ENCODE measurements around the gene DCN. TPM values are rescaled to one million over a fixed set of nuclear protein-coding genes. Genes with fewer than 3 reads are reported as not detected.
"Not testable (repeated sequence)": the region's sequence is repeated elsewhere in the genome, so short reads cannot be mapped to it uniquely, and the experiment has no call there.

The DCN gene, protein sequence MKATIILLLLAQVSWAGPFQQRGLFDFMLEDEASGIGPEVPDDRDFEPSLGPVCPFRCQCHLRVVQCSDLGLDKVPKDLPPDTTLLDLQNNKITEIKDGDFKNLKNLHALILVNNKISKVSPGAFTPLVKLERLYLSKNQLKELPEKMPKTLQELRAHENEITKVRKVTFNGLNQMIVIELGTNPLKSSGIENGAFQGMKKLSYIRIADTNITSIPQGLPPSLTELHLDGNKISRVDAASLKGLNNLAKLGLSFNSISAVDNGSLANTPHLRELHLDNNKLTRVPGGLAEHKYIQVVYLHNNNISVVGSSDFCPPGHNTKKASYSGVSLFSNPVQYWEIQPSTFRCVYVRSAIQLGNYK
- not detected in 2 replicates for total RNA-seq

DNA sequence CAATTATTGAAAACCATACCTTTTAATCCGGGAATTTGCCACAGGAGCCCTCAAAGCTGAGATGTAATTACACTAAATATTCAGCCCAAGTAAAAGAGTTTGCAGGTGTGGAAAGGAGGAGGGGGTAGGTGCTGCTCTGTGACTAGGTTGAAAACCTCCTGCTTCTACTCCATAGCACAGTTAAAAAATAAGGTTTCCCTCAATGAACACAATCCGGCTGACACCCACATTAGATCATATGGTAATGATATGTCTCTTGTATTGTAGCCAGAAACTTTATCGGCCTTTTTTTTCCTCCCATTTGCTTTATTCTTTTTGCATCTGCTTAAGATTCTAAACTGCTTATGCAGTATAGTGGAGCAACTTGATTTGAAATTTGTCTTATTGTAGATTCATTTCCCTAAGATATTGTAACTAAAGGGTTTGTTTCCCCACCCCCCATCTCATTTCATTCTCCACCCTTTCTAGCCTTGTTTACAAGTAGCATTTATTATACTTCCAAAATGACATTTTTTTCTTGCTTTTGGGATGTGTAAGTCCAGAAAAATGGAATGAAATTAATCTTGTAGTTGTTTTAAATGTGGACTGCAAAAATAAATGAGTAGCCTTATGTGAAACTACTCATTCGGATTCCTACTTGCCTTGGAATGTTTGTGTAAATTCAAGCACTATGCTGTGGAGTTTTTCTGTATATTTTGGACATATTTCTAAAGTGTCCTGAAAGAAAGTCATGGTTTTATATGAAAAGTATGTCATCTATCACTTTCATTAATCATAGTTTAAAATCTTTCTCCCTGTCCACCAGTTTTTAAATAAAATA, at the start of gene DCN:
DCN (minus strand) TSS at position 182 of the 820 bp plus-strand sequence. CDS start 4,265 bp downstream, outside the sequence.
- DNase-seq (ENCODE audit: low read depth in 2 of 2) = no peak

DNA sequence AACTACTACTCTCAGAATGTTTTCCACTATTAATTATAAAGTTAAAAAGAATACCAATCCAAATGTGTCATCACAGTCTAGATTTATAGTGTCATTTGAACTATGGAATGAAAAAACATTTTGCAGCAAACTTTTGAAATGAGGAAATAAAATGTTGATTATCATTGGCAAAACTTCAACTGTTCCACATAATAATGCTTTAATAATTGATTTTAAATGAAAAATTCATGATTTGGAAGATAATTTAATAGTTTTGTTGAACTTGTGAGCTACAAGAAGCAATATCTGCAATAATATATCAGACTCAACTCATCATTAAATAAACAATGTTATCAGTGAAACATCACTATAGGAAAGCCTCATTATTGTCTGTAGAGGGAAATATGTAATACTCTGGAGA, 48.2 kb upstream of the DCN start:
- DNase-seq (ENCODE audit: low read depth in 2 of 2) = no peak

DNA sequence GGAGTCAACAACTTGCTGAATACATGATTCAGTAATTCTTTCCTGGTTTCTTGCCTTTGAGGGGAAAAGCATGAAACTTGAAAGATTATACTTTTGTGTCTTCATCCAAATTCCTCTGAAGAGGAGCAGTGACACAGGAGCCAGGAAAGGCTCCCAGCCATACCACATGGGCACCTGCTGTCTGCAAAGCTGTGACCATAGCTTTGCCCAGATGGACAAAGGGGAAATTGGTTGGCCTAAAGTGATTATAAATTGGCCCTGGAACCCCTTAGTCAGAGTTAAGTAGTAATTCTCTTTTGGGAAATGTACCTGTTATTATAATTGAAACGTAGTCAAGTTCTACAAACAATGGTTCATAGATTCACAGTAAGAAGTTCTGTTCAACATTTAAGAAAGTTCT, 44.3 kb upstream of the DCN start:
- DNase-seq (ENCODE audit: low read depth in 2 of 2) = no peak

DNA sequence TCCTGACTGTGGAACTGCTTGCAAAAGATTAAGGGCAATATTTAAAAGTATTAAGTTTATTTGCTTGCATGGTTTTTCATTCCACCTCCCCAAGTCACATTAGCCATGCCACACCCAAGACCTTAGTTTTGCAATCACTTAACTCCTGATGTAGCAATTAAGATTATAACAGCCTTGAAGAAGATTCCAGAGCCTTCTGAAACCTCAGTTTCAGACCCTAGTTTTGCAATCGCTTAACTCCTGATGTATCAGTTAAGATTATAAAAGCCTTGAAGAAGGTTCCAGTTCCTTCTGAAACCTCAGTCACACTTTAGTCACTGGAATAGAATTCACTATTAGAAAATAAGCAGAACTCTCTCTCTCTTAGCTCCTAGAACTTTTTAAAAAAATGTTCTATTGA, 42.7 kb upstream of the DCN start:
- no peak for DNase-seq (ENCODE audit: low read depth in 2 of 2)

DNA sequence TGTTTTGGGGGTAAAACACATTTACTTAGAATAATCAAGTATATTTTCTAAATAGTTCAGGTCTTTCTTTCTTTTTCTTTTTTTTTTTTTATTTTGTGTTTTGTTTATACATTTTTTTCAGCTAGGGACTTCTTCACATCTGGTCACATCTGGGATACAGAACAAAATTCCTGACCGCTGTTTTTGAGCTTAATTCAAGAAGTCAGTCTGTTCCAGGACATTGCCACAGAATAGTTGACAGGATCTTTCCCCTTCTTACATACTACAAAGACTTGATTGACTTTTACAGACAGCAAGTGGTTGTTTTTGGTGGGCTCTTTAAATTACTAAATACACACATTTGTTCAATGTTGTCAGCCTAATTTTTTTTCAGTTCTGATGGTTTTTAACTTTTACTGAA, 41.8 kb upstream of the DCN start:
- no peak for DNase-seq (ENCODE audit: low read depth in 2 of 2)

DNA sequence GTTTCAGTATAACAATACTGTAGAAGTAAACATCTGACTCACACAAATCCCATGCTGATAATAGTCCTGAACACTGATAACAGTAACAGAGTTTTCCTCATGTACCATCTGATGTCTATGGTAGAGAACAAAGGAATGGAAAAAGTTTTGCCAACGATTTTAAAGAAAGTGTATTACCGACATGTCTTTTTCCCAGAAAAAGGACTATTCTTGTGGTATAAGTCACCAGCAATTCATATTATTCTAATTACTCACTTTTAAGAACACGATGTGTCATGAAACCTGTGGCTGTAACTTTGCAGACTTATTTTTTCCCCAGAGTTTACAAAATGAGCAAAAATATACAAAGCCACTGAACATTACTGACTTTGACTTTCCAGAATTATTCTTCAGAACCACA, 40.1 kb upstream of the DCN start:
- no peak for DNase-seq (ENCODE audit: low read depth in 2 of 2)

DNA sequence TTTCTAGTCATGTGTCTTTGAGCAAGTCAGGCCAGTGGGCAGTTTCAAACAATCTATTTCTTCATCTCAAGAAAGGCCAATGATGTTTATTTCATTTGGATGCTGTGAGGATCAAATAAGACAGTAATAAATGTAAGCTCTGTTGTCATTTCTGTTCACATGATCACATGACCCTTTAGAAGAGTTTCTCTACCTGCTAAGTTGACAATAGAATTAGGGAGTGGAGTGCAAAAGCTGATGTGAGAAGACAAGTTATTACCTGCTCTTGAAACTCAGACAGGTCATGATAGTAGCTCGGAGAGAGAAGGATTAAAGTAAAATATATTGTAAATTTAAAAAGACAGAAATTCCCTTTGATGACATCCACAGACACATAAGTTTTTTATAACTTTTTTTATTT, 37.3 kb upstream of the DCN start:
- no peak for DNase-seq (ENCODE audit: low read depth in 2 of 2)

DNA sequence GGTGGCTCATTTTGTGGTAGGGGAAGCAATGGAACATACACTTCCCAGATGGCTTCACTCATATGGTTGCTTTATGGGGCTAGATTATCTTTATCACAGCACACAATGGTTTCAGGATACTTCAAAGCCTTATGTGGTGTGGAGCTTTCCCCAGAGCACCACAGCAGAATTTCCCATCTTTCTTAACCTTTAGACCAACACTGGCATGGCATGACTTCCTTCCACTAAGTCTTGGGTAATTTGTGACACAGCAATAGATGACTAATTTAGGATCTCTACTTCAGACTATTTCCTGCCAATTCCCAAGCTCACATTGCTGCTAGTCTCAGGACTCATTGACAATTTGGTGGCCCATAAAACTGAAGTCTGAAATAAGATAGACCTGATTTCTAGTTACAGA, 36.9 kb upstream of the DCN start:
- no peak for DNase-seq (ENCODE audit: low read depth in 2 of 2)

DNA sequence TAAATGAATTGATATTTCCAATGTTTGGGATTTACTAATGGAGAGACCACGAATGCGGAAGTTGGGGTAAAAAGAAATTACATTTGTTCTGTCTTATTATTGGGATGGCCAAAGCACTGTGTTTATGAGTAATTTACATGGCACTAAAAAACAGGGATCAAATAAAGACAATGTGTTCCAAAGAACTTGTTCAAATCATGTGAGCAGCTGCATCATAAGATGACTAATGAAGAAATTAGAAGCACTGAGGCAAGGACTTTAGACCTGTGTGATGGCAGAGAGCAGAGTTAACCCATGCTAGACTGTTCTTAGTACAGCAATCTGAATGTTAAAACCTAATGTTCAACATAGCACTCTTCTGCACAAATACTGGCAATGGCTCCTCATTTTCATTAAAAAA, 34.3 kb upstream of the DCN start:
- DNase-seq (ENCODE audit: low read depth in 2 of 2) = no peak

DNA sequence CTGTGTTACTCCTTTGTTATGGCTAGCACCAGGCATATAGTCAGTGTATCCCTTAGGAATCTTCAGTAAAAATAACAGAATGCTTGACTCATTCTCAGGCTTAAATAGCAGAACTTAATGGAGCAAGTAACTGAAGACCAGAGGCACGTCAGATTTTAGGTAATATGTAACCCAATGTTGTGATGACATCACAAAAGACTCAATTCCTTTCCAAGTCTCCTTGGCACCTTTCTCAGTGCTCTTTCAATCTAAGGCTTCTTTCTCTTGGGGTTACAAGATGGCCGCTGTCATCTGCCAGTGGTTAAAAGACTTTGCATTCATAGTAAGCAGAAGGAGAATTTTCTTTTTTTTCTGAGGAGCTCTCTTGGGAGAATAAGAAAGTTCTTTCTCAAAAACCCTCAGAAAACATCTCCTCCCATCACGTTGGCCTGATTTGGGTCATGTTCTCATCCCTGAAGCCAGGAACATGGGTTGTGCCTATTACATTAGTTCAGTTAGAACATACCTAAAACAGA, 33.4 kb upstream of the DCN start:
- no peak for DNase-seq (ENCODE audit: low read depth in 2 of 2)

DNA sequence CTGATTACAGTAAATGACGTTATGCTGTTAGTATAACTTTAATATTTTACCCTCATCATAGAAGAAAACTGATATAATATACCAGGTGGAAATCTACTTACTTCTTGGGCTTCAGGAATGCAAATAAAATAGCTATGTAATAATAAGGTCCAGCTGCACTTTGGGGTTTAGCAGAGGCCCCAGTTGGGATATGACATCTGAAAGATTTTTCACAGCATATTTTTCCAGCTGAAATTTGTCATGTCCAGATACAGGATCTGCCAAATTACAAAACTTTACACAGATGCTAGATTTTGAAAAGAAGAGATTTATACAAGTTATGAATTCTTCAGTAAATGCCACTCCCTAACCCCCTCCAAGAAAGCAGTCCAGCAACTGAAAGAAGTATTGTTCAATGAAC, 29.2 kb upstream of the DCN start:
- no peak for DNase-seq (ENCODE audit: low read depth in 2 of 2)

DNA sequence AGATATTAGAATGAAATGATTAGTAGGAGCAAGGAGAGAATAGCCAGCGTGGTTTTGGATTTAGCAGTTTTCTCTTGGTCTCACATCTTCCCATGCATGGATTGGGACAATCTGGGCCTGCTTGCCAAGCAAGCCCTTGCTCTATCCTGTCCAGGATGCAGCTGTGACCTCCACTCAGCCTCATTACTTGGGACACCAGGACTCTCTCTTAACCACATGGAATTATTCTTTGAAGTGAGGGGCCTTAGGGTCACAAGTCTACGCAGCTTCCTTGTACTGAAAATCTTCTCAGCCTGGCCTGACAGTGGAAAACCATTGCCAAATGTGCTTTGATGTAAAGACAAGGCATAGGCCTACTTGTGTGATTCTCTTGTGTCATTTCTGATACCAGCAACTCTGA, 28.0 kb upstream of the DCN start:
- DNase-seq (ENCODE audit: low read depth in 2 of 2) = peak in 1 of 2 donors; percentile 0

DNA sequence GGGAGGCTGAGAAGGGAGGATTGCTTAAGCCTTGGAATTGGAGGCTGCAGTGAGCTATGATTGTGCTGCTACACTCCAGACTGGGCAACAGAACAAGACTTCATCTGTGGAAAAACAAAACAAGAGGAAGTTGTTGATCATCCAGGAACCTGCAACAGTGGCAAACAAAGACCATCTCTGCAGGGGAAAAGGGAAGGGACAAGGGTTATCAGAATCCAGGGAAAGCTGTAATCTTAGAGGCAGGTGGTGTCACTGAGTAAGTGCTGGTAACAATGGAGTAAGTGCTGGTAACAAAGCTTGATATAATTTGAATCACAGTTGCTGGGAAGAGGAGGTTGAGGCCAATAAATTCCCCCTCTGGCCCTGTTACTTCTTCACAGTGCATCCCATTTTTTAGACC, 27.5 kb upstream of the DCN start:
- DNase-seq (ENCODE audit: low read depth in 2 of 2) = no peak

DNA sequence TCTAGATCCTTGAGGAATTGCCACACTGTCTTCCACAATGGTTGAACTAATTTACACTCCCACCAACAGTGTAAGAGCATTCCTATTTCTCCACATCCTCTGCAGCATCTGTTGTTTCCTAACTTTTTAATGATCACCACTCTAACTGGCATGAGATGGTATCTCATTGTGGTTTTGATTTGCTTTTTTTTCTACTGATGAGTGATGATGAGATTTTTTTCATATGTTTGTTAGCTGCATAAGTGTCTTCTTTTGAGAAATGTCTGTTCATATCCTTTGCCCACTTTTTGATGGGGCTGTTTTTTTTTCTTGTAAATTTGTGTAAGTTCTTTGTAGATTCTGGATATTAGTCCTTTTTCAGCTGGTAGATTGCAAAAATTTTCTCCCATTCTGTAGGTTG, 24.7 kb upstream of the DCN start:
- DNase-seq (ENCODE audit: low read depth in 2 of 2) = not testable (repeated sequence)

DNA sequence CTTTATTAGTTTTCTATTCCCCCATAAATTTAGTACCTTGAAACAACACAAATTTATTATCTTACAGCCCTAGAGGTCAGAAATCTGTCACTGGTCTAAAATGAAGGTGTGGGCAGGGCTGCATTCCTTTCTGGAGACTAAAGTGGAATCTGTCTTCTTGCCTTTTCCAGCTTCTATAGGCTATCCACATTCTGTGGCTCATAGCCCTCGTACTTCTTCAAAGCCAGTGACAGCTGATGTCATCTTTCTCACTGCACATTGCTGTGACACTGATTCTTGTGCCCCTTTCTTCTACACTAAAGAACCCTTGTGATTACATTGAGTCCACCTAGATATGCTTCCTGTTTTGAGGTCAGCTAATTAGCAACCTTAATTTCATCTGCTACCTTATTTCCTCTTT, 23.2 kb upstream of the DCN start:
- DNase-seq (ENCODE audit: low read depth in 2 of 2) = no peak

DNA sequence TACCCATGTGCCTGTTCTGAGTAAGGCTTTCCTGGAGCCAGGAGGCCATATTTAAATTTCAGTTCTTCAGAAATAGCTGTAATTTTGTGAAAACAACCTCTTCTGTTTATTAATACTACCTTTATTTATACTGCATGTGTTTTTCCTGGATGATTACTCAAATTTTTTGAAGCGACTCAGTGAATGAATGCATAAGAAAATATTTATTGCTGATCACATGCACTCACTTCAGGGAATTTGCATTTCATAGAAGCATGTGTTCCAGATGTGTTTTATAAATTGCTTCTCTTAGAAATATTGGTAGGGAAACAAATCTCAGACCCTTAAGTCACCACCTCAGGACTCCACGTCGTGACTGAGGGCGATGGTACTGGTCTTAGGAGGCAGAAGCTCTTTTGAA, 21.8 kb upstream of the DCN start:
- DNase-seq (ENCODE audit: low read depth in 2 of 2) = no peak

DNA sequence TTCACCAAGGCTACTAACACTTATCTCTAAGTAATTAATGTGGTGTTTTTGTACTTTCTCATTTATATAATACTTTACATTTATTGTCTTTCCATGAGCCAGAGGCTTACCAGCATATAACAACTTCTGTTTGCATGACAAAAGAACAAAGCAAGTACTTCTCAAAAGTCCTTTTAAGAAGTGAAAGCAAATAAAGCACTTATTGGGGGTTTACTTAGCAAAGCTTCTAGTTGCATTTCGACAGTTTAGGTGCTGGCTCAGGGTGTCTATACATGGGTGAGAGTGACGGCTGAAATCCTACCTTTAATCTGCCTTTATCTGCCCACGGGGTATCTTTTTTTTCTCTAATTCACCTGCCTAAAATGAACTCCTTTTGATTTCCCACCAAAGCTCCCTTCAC, 21.0 kb upstream of the DCN start:
- no peak for DNase-seq (ENCODE audit: low read depth in 2 of 2)

DNA sequence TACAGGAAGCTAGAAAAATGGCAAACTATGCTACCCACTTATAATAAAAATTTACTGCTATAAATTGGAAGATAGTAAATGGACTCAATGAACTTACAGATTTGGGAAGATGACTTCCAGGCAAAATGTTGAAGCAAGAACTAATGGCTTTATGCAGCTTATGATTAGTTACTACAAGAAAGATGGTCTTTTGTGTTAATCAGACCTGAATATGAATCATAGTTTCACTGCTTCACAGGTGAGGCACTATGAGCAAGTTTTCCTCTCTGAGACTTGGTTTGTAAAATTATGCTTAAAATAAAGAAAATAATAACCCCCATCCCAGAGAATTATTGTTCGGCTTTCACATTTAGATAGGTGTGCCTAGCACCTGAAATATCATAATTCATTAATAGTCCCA, 19.8 kb upstream of the DCN start:
- no peak for DNase-seq (ENCODE audit: low read depth in 2 of 2)

DNA sequence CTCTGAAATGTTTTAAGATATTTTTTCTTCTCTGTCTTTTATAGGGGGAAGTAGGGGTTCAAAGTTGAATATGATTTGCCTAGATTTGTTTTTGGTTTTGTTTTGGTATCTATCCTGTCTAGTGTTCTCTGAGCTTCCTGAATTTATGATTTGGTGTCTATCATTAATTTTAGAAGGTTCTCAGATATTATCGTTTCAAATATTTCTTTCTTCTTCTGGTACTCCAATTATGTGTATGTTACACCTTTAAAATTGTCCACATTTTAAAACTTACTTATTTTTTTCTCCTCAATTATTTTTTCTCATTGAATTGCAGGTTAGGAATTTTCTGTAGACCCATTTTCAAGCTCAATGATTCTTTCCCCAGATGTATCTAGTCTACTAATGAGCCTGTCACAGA, 13.8 kb upstream of the DCN start:
- DNase-seq (ENCODE audit: low read depth in 2 of 2) = no peak

DNA sequence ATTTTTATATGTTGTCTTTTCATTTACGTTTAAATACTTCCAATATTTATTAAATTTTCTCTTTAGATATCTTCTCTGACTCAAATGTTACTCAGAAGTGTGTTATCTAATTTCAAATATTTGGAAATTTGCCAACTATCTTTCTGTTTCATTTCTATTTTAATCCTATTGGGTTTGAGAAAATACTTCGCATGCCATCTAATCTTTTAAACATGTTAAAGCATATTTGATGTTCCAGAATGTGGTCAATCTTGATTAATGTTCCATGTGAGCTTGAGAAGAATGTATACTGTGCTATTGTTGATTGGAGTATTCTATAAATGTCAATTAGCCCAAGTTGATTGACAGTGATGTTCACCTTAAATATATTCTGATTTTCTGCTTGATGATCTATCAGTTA, 11.9 kb upstream of the DCN start:
- DNase-seq (ENCODE audit: low read depth in 2 of 2) = no peak

DNA sequence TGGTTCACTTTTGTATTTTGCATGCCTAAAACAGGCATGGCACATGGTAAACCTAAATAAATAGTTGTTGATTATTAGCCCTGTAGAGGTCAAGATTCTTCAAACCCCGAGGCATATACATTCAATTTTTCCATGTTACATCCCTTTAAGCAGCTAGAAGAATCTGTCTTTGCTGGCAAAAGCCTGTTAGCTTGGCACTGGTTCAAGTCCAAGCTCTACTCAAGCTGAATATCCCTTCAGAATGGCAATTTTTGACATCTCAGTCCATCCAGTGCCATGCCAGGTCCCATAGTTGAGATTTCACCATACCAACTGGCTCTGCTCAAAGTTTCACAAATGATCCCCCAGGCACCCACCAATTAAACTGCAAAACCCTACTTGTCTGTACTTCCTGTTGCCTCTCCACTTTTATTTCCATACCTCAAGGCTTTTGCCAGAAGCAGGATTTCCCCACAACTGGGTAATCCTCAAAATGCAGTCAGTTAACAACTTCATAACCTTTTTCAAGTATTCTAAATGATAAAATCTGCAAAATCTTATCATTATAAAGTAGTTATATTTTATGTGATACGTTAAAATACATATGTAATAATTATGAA, 9.0 kb upstream of the DCN start:
- DNase-seq (ENCODE audit: low read depth in 2 of 2) = no peak

DNA sequence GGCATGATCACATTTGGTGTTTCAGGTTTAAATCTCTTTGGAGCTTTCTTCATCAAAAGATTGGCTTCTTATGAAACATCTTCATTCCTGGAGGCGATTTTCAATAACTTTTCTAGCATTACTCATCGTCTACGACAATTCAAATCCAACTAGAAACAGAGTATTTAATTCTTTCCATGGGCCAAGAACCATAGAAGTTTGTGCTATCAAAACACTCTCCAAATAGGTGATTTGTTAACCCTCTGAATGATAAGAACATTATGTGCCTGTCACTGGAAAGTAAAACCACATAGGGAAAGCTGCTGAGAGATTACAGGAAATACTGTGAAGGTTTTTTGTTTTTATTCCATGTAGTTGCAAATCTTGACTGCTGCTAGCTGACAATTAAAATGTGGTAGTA, 6.9 kb upstream of the DCN start:
- no peak for DNase-seq (ENCODE audit: low read depth in 2 of 2)

DNA sequence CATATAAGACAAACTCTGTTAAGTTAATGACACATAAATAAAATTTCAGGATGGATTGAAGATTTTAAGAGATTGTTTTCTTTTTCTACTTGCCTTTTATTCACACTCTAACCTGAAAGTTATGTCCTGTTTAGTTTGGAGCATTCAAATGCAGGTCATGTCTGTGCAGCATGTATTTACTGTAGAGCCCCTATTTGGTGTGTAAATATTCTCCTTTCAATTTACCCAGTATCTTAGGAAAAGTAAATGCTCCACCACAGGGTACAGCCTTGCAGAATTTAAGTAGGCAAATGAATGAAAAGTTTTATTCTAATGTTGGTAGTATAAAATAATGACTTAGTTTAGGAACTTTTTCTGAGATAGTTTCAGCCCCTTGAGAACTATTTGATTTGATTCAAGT, 6.2 kb upstream of the DCN start:
- DNase-seq (ENCODE audit: low read depth in 2 of 2) = no peak

All from dermis microvascular lymphatic vessel endothelial cell (primary cell).